GM19372 (cell line): Measurements from ENCODE around the gene AUTS2.

Source experiments
- ATAC-seq: cut with Tn5 transposase; IDR thresholded peaks from one replicate; pipeline ENCODE4 v1.9.1; 2021; ENCODE audit warnings: mild to moderate bottlenecking, low read depth, moderate library complexity; ENCODE audit not compliant: unreplicated experiment

Gene AUTS2

GRCh38 chr7:70701991-70702390 is 1103.7 kb downstream of the AUTS2 start:
- ATAC-seq = no peak

- no peak for ATAC-seq
These were observed 1105.5 kb downstream of the AUTS2 start for GRCh38 chr7:70703785-70704184.

GRCh38 chr7:70704831-70705346 is 1106.6 kb downstream of the AUTS2 start:
- ATAC-seq = no peak

GRCh38 chr7:70706204-70706603 is 1107.9 kb downstream of the AUTS2 start:
- ATAC-seq = no peak

- no peak for ATAC-seq
These were observed 1108.4 kb downstream of the AUTS2 start for GRCh38 chr7:70706698-70707097.

- no peak for ATAC-seq
These were observed 1109.6 kb downstream of the AUTS2 start for GRCh38 chr7:70707823-70708243.

DNA sequence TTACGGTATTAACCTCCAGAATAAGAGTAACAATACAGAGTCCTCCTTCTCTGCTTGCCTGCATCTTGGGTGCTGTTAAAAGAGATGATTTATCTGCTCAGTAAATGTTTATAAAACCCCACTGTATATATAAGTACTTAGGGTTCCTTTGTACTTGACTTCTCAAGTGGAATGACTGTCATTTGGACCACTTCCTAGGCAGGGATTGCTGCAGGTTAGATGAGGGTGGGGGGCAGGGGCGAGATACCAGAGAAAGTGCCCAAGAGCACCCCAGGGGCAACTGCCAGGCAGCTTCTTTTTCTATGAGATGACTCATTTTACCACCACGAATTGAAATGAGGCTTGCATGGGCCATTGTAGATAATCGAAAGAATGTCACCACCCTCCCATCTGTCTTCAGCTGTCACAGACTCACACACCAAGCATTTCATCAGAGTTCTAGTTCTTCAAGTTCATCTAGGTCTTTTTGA is 1111.8 kb downstream of the AUTS2 start:
- ATAC-seq = no peak

DNA sequence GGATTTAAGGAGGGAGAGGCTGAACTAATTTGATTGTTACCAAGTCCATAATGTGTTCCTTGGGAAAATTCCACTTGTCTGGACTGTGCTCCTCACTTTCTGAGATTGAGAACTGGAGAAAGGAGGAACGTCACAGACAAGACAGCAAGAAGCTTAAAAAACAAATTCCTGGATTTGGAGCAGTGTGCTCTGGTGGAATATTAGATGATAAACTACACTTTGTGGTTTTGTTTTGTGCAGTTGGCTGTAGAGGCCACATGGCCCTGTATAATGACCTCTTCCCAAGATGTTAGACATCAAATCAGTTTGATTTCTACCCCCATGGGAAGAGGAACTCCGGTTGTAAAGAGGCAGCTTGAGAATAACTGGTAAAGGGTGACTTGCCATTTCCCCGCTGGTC is 1112.4 kb downstream of the AUTS2 start:
- no peak for ATAC-seq

GRCh38 chr7:70711452-70711851 is 1113.2 kb downstream of the AUTS2 start:
- no peak for ATAC-seq

DNA sequence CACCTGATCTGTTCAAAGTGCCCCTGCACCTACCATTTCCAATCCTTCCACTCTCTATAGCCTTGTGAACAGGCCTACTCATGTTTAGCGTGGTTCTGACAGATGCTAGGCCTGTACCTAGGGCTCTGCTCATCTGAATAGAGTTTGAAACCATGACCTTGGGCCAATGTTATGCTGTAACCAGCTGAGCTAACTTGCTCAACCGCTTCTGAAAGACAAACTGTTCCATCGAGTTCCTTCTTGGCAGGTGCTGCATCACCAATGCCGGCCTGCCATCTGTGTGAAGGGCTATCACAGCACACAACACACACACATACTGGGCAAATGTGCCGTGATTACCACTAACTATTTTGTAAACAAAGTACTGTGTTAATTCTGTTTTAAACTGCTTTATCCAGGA is 1114.7 kb downstream of the AUTS2 start:
- no peak for ATAC-seq

DNA sequence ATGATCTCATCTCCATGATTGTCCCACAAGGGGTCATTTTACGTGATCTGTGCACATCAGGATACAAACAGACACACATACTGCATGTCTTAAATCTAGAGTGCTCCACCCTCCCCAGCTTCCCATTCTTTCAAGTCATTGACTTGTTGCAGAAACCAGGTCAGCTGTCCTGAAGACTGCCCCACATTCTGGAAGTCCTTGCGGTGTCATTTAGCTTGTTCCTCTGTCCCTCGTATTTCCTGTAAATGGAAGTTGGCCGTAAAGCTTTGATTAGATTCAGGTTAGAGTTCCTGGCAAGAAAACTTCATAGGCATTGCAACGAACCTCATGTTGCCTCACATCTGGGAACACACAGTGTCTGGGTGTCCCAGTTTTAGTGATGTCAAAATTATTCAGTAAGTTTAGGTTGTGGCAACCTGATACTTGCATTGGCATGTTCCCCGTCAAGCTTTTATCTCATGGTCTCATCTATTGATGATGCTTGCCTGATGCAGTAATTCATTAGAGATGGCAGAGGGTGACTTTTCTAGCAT is 1116.3 kb downstream of the AUTS2 start:
- ATAC-seq = no peak

GRCh38 chr7:70717553-70718329 is 1119.5 kb downstream of the AUTS2 start:
- ATAC-seq = no peak

GRCh38 chr7:70719125-70719524 is 1120.8 kb downstream of the AUTS2 start:
- ATAC-seq = no peak

GRCh38 chr7:70720191-70720873 is 1122.1 kb downstream of the AUTS2 start:
- ATAC-seq = no peak

- no peak for ATAC-seq
These were observed 1123.2 kb downstream of the AUTS2 start for GRCh38 chr7:70721500-70721899.

- ATAC-seq = no peak
These were observed 1125.1 kb downstream of the AUTS2 start for GRCh38 chr7:70723339-70723738.

DNA sequence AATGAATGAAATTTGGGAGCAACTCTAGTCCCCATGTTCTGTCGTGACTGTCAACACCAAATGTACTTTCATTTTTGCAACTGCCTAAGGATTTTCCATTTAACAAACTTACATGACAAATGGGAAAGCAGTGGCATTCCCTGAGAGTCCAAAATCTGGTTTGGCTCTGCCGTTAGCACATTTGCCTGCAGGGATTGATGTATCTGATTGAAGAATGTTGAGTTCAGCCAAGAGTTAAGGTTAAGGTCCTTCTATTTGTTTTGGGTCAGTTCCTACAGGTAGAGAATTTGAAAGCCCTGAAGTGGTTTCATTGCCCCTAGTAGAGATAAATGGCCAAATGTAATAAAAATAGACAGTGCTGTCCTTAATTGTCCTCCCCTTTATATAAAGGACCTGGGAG is 1127.2 kb downstream of the AUTS2 start:
- no peak for ATAC-seq

GRCh38 chr7:70726294-70726693 is 1128.0 kb downstream of the AUTS2 start:
- ATAC-seq = no peak

DNA sequence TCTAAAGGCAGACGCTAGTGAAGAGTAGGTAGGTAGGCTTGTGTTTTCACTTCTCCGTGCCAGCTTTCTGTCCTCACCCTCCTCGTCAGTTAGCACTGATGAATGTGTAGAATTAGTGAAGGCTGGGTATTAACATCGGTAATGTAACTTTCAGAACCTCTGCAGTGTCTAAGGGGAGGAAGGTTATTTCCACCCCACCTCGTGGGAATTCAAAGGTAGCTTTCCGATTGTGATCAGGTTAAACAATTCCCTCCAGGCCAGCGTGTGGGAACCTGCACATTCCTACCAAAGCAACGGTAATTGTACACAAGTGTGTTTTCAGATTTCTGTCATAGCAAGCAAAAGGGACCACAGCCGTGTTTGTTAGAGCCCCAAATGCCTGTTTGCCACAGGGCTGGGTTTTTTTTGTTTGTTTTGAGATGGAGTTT is 1128.7 kb downstream of the AUTS2 start:
- no peak for ATAC-seq

DNA sequence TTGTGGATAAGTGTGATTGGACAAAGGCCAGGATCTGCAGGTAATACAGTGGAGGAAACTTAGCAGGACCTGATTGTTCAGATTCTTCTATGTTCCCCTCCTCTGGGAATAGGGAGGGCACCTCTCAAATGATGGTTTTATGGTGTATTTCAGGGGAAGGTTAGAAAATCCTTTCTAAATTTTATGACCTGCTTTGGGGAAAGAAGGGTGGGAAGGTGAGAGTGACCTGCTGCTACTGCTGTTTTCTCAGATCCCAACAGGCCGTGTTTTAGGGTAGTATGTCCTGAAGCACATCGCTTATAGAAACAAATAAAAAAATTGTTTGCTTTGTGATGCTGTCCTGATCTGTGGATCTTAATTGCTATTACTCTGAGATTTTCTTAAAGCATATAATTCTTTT is 1129.6 kb downstream of the AUTS2 start:
- ATAC-seq = no peak

DNA sequence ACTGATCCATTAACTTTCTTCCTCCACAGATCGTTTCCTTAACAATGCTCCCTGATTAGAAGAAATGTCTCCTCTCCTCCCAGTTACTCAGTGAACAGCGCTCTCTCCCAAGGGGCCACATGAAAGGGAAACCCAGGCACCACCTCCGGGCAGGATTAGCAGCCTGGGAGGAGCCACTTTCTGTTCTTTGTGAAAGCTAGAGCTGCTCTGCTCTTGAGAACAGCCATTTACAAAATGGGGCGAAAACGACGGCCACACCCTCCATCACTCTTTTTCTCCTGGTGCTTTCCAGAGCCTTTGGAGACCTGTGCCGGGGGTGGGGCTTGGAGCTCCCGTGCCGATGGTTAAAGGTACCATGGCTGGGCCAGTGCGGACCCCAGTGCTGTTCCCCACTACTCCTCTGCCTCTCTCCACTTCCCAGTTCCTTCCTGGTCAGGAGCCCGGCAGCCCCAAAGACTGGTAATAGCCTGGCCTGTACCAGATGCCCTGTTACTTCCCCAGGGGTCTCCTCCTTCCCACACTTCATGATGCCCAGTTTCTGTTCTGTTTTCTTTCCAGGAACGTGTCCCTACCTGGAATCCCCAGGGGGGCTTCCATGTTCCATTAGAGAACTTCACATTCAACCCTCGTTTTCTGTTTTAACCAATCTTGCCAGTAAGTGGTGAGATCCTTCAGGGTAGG is 1130.7 kb downstream of the AUTS2 start:
- no peak for ATAC-seq
